T1000 (cell line): ENCODE data around the gene CHTF18.
A peak's percentile ranks its signal among the peaks of the same experiment; 100 is the strongest.
"Not testable (repeated sequence)": the region's sequence is repeated elsewhere in the genome, so short reads cannot be mapped to it uniquely, and the experiment has no call there.

ENCODE experiments used
- DNase-seq: peaks from one replicate; lab custom pipeline; 2025; ENCODE audit warnings: mixed read lengths; lab: John Stamatoyannopoulos, UW

Gene CHTF18

DNA sequence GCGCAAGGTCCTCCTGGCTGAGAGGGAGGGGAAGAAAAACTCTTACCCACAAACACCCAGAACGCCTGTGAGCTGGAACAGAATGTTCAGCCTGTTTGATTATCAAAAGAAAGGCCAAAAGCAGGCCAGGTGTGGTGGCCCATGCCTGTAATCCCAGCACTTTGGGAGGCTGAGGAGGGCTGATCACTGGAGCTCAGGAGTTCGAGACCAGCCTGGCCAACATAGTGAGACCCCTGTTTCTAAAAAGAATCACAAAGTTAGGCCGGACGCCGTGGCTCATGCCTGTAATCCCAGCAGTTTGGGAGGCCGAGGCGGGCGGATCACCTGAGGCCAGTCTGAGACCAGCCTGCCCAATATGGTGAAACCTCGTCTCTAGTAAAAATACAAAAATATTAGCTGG, 12.1 kb upstream of the CHTF18 start:
- DNase-seq, result not testable (repeated sequence)

DNA sequence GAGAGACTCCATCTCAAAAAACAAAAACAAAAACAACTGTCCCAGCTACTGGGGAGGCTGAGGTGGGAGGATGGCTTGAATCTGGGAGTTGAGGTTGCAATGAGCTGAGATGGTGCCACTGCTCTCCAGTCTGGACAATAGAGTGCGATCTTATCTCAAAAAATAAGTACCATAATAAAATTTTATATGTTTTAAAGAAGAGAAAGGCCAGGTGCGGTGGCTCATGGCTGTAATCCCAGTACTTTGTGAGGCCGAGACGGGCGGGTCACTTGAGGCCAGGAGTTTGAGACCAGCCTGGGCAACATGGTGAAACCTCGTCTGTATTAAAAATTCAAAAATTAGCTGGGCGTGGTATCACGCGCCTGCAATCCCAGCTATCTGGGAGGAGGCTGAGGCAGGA, 11.6 kb upstream of the CHTF18 start:
- DNase-seq, result no peak

DNA sequence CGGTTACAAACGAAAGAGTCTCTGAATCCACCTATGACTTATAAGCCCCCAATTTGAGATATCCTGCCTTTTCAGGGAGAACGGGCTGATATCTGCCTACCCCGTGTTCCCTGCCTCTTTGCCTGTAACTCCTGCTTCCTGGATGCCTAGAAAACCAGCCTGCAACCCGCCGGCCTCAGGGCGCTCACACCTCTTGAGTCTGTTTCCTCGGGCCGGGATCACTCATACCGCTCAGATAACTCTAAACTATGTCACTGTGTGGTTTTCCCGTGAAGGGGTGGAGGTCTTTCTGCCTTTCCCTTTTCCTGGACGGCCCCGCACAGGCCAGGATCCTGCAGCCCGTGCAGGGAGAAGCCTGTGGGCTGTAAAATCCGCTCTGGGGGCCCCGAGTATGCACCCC, 10.6 kb upstream of the CHTF18 start:
- no peak for DNase-seq

DNA sequence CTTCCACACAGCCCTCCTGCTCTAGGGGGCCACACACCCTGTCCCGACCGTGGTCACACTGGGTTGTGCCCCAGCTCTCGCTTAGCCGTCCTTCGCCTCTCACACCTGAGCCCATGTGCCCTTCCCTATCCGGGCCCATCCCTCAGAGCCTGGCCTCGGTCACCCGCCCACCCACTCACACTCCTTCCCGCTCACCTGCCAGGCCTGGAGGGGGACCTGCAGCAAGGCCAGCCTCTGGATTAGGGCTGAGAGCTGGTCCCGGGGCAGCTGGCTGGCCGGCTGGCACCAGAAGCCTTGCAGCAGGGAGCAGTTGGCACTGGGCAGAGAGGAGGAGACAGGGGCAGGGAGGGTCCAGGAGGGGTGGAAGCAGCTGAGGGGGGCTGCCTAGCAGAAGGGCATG, 10.0 kb upstream of the CHTF18 start:
- DNase-seq, result no peak

DNA sequence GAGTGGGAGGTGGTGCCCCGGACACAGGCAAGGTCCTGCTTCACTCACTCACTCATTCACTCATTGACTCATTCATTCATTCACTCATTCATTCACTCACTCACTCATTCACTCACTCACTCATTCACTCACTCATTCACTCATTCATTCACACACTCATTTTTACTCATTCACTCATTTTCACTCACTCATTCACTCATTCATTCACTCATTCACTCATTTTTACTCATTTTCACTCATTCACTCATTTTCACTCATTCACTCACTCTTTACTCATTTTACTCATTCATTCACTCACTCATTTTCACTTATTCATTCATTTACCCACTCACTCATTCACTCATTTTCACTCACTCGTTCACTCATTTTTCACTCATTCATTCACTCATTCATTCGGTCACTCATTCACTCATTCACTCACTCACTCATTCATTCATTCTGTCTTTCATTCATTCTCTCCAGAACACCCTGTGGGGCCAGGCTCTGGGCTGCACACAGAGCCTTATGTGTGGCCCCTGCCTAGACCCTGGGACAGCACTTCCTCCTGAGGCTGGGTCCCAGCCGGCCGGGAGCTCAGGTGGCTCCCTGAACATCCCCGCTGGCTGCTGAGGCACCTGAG, 9.4 kb upstream of the CHTF18 start:
- no peak for DNase-seq

DNA sequence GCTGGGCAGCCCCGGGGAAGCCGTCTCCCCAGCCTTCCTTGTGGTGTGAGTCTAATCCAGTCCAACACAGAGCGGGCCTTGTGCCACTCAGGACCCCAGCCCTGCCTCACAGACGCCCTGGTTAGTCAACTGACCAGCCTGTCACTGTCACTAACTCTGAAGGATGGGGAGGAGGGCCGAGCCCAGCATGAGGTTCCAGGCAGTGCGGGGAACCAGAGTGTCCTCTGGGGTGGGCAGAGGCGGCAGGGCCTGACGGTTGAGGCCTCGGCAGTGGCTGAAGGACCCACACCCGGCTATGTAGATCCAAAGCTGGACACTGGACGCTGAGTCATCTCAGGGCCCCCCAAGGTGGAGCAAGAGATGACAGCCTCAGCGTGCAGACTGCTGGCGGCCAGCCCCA, 8.9 kb upstream of the CHTF18 start:
- DNase-seq, result no peak

DNA sequence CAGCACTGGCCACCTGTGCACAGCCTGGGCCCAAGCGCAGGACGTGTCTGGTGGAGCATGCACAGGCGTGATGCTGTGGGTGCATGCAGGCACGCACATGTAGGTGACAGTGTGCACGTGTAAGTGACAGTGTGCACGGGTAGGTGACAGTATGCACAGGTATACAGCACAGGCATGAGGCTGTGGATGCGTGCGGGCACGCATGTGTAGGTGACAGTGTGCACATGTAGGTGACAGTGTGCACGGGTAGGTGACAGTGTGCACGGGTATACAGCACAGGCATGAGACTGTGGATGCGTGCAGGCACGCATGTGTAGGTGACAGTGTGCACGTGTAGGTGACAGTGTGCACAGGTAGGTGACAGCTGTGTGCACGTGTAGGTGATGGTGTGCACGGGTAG, 8.1 kb upstream of the CHTF18 start:
- no peak for DNase-seq

DNA sequence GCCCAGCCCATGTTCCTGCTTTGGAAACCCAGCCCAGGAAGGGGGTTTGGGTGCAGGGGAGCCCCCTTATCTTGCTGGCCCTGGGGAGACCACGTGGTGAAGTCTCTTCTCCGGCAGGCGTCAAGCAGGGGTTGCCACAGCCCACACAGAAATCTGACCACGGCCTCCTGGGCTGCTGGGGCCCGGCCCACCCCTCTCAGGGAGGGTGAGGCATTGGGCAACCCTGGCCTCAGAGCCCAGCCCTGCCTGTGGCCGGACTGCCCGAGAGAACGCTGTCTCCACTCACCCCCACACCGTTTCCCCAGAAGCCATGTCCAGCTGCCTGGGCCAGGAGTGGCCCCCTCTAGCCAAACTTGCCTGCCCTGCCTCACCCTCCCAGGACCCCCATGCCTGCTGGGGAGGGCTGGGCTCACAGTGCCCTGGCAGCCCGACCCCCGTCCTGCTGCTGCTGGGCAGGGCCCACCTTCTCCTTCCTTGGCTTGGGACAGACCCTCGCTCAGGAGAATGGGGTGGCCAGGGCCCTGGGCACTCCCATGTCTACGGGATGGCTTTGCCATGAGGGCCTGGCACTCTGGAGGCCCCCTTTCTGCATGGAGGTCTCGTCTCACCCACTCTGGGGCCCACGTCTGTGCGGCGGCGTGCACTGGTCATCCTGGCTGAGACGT, 6.9 kb upstream of the CHTF18 start:
- DNase-seq, result no peak

DNA sequence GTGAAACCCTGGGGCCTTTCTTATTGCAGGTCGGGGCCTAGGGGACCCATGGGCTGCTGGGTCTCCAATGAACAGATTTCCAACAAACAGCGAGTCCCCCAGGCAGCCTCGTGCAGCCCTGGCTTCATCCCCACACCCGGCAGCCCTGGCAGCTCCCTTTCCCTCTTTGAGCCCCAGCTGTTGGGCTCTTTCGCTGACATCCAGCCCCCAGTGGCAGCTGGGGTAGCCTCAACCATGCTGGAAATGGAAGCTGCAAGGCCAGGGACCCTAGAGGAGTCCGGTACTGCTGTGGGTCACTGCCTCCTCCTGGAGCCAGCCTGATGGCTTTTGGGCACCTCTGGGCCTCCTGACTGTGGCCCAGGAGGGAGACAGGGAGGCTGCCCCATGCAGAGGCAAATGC, 6.2 kb upstream of the CHTF18 start:
- no peak for DNase-seq

DNA sequence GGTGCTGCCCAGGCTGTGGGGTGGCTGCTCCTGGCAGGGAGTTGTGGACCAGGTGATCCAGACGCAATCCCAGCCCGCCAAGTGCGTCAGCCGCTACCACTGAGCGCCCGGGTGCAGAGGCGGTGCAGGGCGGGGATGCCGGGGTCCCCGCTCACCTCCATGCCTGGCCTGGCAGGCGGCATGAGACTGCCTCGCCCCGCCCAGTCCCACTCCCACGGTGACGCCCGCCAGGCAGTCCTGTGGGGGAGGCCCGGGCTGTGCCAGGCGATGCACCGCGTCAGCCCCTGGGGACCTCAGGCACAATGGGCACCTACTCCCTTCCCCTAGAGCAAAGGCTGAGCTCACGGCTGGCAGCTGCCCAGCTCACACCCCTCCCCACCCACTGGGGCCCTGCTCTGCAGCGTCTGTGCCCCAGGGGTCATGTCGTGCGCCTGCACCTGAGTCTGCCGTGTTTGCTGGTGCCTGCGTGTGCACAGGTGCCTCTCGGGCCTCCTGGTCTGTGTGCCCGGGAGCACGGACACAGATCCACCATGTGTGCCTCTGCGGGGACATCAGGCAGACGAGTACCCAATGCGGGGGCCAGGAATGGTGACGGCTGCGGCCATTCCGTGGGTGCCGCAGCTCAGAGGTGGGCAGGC, 5.5 kb upstream of the CHTF18 start:
- no peak for DNase-seq

DNA sequence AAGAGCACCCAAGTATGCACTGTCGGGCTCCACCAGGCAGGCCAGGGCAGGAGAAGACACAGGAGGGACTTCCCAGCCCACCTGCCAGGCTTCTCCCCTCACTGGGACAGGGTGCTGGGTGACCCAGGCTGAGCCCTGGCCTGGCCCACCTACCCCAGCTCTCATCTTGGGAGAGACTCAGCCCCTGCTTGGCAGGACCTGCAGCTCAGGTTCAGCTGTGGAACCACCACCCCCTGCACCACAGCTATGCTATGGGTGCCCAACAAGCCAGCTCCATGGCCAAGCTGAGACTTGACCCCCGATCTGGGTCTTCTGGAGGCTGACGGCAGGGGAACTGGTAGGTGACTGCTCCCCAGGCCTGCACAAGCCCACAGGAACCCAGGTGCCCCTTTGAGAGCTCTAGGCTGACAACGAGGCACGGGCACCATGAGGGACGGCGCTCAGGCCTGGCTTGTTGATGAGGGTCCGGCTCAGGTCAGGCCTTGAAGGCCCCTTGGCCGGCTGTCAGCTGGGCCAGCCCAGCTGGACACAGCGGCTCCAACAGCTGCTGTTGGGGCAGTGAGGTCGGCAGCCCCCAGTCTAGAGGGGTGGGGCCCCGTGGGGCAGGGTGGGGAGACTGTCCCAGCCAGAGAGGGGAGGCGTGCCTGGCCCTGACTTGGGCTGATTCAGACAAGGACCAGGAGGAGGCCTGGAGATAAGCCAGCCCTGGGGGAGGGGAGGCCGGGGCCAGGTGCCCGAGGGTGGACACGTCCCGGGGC, 4.8 kb upstream of the CHTF18 start:
- DNase-seq, result no peak

DNA sequence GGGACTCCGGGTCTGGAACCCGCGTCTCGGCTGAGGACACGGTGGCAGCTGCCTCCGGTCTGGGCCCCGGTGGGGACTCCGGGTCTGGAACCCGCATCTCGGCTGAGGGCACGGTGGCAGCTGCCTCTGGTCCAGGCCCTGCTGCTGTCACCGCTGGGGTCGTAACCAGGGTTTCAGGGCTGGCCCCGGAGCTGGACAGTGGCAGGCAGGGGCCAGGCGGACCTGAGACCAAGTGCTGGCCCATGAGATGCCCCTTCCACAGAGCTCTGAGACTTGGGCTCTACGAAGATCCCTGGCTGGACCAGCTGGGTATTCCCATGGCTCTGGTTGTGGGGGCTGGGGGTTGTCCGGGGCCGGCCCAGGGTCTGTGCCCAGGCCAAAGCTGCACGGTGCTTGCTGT, 4.0 kb upstream of the CHTF18 start:
- no peak for DNase-seq

DNA sequence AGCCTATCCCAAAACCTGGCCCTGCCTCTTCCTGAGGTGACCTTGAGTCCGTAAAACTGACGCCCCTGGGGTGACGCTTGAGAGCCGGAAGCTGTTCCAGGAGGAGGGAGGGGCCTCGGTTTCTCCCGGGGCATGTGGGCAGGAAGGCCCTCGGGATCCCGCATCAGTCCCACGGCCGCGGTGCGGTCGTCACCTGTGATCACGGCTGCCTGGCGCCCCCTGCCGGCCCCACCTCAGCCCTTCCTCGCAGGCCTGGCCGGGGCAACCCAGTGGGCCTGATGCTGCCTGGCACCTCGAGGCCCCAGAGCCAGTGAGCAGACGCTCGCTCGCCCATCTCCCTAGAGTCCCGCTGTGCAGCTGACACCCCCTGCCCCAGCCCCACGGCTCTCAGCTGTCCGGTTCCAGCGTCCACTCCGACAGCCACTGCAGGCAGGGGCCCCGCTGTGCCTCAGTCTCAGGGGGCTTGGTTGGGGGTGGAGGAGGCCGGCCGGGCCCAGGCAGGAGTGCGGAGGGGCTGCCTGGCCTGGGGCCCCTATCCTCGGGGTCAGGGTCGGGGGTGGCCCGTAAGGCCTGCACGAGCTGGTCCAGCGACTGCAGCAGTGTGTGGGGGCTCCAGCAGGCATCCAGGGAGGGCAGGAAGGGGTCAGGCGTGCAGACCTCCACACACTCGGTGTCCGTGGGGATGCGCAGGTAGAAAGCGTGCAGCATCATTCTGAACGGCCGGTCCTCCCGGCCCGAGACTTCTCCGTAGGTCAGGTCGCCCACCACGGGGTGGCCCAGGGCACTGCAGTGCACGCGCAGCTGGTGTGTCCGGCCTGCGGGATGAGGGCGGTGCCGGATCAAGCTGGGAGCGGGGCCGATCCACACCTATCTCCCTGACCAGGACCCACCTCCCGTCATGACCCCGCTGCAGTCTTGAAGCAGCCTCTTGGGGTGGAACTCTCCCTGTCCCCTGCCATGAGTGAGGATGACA, 2.6 kb upstream of the CHTF18 start:
- peak; percentile 48 for DNase-seq

DNA sequence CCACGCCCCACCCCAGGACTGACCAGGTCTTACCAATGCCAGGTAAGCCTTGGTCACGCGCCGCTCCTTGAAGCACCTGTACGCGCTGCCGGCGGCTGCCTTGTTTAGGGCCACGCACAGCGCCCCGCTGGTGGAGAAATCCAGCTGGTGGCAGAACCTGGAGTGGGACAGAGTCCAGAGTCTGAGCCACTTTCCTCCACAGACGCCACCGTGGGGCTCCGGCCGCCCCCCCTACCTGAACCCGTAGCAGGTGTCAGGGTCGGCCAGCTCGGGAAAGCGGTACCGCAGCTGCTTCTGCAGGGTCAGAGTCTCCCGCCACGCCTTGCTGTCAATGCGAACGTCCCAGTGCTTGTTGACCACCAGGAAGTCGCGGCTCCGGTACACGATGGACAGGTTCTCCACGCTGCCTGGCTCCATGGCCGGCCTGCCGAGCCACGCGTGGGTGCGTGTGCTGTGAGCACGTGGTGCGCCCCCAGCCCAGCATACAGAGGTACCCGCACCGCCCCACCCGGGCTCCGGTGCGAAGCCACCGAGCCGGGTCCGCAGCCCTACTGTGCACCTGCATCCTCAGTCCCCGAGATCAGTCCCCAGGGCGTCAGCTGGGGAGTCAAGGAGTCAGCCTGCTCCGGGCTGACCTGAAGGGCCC, 976 bp upstream of the CHTF18 start:
- no peak for DNase-seq

DNA sequence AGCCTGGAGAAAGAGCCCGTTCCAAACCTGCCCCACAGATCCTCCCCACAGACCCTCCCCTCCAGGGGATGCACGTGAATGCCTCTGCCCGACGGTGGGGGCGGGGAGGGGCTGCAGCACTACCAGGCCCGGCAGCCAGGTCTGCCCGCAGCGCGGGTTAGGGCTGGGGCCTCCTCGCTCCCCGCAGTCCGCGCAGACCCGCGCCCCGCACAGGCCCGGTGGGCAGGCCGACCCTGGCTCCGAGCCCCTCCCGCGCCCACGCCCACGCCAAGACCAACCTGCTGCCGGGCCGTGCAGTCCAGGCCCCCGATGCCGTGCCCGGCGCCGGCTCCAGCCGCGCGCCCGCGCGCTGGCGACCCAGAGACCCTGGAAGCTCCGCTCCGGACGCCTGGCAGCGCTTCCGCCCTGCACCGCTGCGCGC, 432 bp upstream of the CHTF18 start, which contains the start of gene RPUSD1:
RPUSD1 (minus strand) TSS at position 404 of the 421 bp plus-strand sequence. CDS start 644 bp downstream, outside the sequence.
- DNase-seq, result no peak

DNA sequence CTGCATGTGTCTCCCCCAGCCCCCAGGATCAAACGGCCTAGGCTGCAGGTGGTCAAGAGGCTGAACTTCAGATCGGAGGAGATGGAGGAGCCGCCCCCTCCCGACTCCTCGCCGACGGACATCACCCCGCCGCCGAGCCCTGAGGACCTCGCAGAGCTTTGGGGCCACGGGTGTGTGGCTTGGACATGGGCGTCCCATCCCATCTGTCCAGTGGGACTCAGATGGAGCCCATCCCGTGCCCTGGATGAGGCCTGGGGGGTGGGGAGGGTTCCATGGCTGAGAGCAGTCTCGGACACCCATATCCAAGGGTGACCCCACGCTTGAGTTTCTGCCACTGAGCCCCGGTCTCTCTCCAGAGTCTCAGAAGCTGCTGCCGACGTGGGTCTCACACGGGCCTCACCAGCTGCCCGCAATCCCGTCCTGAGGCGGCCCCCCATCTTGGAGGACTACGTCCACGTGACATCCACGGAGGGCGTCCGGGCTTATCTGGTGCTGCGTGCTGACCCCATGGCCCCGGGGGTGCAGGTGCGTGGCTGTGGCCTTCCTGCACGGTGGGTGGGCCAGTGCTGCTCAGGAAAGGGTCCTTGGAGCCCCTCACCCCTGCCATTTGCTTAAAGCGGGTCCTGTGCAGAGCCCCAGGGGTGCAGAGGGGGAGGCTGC, 901 bp downstream of the CHTF18 start:
- DNase-seq, result no peak

DNA sequence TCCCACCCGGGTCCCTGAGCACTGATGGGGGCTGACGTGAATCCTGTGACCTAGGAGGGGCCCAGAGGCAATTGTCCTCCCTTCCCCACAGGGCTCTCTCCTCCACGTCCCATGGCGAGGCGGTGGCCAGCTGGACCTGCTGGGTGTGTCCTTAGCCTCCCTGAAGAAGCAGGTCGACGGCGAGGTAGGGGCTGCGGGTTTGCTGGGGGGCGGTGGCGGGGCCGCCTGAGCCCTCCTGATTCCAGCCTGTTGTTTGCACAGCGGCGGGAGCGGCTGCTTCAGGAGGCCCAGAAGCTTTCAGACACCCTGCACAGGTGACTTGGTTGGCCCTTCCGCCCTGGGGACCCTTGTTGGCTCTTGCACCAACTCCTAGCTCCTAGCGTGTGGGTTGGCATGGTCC, 1.7 kb downstream of the CHTF18 start:
- no peak for DNase-seq

DNA sequence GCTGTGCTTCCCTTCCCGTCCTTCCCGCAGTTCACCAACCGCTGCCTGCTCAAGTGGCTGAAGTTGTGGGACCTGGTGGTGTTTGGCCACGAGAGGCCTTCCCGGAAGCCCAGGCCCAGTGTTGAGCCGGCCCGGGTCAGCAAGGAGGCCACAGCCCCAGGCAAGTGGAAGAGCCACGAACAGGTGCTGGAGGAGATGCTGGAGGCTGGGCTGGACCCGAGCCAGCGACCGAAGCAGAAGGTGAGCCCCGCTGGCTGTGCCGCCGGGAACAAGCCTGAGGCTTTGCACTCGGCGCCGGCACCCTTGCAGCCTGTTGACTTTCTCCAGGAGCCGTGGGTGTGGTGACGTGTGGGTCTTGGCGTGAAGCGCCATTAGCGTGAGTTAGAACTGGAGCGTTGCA, 2.7 kb downstream of the CHTF18 start:
- DNase-seq, result no peak

DNA sequence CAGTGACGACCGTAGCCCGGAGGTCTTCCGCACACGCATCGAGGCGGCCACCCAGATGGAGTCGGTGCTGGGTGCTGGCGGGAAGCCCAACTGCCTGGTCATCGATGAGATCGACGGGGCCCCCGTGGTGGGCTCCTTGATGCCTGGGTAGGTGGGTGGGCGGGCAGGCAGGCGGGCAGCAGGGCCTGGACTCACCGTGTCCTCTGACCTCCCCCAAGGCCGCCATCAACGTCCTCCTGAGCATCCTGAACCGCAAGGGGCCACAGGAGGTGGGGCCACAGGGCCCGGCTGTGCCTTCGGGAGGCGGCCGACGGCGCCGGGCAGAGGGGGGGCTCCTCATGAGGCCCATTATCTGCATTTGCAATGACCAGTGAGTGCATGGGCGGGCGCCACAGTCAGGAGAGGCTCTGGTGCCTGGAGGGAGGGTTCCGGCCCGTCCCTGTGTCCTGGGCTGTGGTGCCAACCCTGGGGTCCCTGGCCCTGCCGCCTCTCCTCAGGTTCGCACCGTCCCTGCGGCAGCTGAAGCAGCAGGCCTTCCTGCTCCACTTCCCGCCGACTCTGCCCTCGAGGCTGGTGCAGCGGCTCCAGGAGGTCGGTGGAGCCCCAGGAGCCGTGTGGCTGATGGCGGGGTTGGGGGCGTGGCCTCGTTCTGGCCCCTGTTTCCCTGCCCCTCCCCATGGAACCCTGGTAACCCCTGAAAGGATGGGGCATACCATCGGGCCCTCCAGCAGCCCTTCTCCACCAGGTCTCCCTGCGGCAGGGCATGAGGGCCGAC, 4.0 kb downstream of the CHTF18 start:
- DNase-seq, result no peak

DNA sequence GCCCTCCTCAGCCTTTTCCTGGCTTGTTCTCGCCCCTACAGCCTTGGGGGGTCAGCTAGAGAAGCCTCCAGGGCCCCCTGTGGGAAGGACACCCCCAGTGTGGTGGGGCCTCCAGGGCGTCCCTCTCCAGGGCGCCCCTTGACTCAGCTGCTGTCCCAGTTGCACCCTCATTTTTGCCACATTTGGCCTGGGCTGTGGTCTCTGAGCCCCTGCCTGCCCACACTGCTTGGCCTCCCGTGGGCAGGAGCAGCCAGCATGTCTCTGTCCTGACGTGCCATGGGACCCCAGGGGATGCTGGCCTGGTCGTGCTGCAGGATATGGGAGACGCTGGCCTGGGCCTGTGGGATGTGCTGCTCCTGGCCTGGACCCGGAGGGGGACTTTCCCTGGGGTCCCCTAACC, 5.0 kb downstream of the CHTF18 start:
- no peak for DNase-seq
